GM18499 (cell line): ENCODE measurements around the gene C3orf80.
"Not testable (repeated sequence)": the region's sequence is repeated elsewhere in the genome, so short reads cannot be mapped to it uniquely, and the experiment has no call there.

Source experiments
- ATAC-seq: cut with Tn5 transposase; IDR thresholded peaks from one replicate; pipeline ENCODE4 v1.9.1; 2021; ENCODE audit warnings: moderate number of reproducible peaks; ENCODE audit not compliant: insufficient read depth, unreplicated experiment

Gene C3orf80

GRCh38 chr3:160225176-160226025 is at the start of gene C3orf80:
Gene C3orf80, plus strand, starts transcription at chr3:160225422. Its CDS starts 214 bp downstream, at chr3:160225636.
- peak; percentile 62 for ATAC-seq

- no peak for ATAC-seq
Observed at GRCh38 chr3:160176923-160177322, 48.3 kb upstream of the C3orf80 start.

- ATAC-seq, result not testable (repeated sequence)
Observed at GRCh38 chr3:160178661-160179060, 46.6 kb upstream of the C3orf80 start.

DNA sequence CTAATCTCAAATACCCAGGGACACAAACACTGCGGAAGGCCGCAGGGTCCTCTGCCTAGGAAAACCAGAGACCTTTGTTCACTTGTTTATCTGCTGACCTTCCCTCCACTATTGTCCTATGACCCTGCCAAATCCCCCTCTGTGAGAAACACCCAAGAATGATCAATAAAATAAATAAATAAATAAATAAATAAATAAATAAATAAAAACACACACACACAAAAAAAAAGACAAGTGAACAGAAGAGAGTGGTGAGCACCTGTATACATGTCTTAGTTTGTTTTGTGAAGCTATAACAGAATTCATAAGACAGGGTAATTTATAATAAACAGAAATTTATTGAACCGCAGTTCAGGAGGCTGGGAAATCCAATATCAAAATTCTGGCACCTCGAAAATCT is 45.8 kb upstream of the C3orf80 start:
- not testable (repeated sequence) for ATAC-seq

GRCh38 chr3:160179906-160180305 is 45.3 kb upstream of the C3orf80 start:
- no peak for ATAC-seq

DNA sequence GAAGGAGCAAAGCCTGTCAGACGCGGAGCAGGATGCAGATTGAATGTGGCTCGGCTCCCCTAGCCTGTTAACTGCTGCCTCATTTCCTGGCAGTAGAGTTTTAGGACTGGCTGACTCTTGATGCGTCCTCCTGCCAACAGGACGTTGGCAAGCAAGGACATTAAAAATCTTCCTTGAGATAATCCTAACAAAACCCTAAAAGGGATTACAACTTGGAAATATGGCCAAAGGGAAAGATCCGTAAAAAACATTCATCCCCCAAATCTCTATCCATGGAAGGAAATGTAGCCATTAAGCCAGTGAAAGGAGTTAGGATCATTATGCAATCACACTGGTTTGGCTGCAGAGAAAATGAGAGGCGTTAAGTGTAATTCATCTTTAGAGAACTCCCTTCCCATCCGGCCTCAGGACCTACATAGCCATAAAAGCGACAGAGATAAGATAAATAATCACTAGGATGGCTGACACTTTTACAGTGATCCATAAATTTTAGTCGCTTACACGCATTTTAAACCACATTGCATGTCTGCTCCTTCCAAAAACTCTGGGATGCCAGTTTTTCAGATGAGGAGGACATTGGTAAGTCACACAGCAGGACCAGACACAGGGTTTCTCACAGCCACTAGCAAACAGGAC is 44.5 kb upstream of the C3orf80 start:
- ATAC-seq, result no peak

GRCh38 chr3:160183345-160184076 is 41.7 kb upstream of the C3orf80 start:
- ATAC-seq, result no peak

GRCh38 chr3:160184655-160185054 is 40.6 kb upstream of the C3orf80 start:
- no peak for ATAC-seq

DNA sequence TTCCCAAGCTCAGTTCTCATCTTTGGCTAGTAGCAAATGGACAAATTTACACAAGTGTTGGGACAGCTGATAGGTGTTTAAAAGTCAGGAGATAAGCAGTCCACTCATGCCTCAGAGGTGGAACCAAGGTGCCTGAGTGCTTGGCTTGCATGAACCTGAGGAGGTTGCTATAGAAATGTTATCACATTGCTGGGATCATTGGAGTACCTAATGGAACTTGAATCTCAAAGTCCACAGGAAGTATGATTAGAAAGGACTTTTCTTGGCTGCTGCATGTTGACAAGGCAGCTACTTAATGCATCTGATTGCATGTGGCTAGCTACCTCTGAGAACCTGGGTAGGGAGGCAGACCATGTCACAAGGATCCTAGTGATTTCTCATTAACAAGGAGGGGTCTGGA is 39.5 kb upstream of the C3orf80 start:
- no peak for ATAC-seq

DNA sequence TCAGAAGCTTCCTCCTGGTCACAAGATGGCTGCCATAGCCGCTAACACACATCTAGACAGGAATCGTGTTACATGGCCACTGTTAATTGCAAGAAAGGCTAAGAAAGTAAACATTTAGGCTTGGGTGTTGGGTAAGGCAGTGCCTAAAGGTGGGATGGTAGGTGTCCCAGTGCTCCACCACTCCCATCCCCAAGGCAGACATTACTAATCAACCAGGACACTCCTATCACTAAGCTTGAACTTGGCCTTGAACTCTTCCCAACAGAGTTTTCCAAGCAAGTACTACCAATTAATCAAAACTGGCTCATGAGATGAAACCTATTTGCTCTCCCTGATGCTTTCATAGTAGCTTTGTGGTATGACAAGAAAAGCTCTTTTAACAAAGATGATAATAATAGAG is 37.9 kb upstream of the C3orf80 start:
- ATAC-seq, result no peak

DNA sequence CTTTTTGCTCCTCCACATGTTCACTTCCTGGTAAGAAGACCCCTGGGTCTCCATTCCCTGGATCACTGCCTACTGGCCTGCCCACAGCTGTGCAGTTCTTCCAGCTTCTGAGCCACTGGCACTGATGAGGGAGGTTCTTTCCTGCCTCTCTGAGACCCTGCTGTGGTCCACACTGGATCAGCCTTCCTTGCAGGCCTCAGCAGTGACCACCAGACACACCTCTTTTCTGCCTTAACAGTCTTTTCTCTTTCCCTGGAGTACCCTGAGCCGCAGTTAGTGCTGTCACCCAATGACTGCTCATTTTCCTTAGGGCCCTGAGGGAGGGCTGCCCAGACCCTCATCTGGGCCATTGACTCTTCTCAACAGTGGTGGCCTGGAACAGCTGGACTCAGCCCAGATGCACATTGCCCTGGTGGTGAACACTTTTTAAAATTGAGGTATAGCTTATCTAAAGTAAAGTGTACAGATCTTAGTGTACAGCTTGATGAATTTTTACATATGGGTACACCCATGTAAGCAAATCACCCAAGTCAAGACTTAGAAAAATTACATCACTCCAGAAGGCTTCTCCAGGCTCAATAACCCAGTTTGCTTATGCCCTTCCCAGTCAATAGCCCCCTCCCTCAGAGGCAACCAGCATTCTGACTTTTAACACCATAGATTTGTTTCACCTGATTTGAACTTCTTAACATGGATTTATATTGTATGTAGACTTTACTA is 32.8 kb upstream of the C3orf80 start:
- ATAC-seq, result no peak

DNA sequence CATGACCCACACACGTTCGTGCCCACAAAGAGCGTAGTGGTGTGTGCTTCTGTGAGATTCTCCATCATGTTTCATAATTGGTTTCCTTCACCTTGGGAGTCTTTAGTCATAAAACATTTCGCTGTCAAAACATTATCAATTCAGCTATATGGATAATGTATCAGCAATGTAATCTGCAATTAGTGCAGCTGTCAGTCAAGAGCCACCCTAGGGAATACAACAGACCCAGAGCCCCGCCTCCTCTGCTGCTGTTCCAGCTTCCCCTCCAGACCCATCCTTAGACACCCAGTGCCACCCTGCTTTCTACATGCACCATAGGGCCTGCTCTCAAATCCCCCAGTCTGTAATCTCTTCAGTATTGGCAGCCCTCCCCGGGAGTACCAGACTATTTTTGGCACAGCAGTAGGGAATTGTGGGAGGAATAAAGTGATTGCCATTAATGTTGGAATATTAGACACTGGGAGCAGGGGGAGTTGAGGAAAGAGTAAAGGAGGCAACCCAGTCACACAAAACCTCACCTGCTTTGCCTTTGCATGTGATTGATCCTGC is 31.5 kb upstream of the C3orf80 start:
- no peak for ATAC-seq

DNA sequence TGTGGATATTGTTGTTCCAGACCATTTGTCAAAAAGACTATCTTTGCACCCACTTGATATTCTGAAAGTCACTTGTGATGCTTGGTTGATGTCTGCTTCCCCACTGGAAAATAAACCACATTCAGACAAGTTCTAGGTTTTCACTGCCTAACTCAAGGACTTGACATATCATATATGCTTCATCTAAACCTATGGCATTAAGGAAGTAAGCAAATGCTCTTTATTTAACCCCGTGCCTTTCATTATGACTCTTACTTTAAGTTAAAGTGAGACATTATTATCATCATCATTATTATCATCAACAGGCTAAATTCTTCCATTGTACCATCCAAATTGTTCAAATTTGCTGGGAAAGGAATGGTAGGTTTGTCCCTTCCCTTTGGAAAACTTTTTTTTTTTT is 30.8 kb upstream of the C3orf80 start:
- no peak for ATAC-seq

GRCh38 chr3:160195106-160195505 is 30.1 kb upstream of the C3orf80 start:
- no peak for ATAC-seq

- no peak for ATAC-seq
Observed at GRCh38 chr3:160196511-160197104, 28.6 kb upstream of the C3orf80 start.

- ATAC-seq, result no peak
Observed at GRCh38 chr3:160199108-160199507, 26.1 kb upstream of the C3orf80 start.

- no peak for ATAC-seq
Observed at GRCh38 chr3:160200353-160200752, 24.9 kb upstream of the C3orf80 start.

- ATAC-seq, result not testable (repeated sequence)
Observed at GRCh38 chr3:160204396-160205011, 20.7 kb upstream of the C3orf80 start.

GRCh38 chr3:160205606-160206005 is 19.6 kb upstream of the C3orf80 start:
- ATAC-seq, result no peak
